Naive thymus-derived CD4-positive, alpha-beta T cell (primary cell): ENCODE data around the gene FILIP1L. TPM values are rescaled to one million over a fixed set of nuclear protein-coding genes. Genes with fewer than 3 reads are reported as not detected.
A peak's percentile ranks its signal among the peaks of the same experiment; 100 is the strongest.

ENCODE experiments used
- ATAC-seq: fragments of 150-1000 bp; cut with Tn5 transposase; 2 replicates; pipeline ENCODE4 v1.10.0; 2021; ENCODE audit warnings: mild to moderate bottlenecking, moderate library complexity
- CTCF ChIA-PET: fragments of 350-600 bp; sonication (Branson Sonifier 250); formaldehyde crosslinking; loops from one replicate; lab custom pipeline; 2021; ENCODE audit warnings: antibody characterized with exemption; lab: Charles Lee
- POLR2A ChIA-PET: fragments of 350-600 bp; sonication (Branson Sonifier 250); formaldehyde crosslinking; loops from one replicate; lab custom pipeline; 2021; ENCODE audit warnings: antibody characterized with exemption, inconsistent platforms; lab: Charles Lee
- DNase-seq, 9 donors: peaks; one replicate each; pipeline versions ENCODE4 v3.0.0 to v3.0.0-alpha.2; 2020 to 2022; ENCODE audit warnings: mixed read lengths in 1 of 9
- H3K27ac ChIP-seq: one replicate; pipeline ENCODE4 v1.7.0; 2013; ENCODE audit warnings: mild to moderate bottlenecking, low read depth, low read length, moderate library complexity
- H3K27me3 ChIP-seq, 2 donors: one replicate each; pipeline ENCODE4 v1.7.0; 2013; ENCODE audit warnings: low read length in 2 of 2, mild to moderate bottlenecking in 2 of 2, moderate library complexity in 2 of 2; ENCODE audit not compliant: control insufficient read depth in 2 of 2, insufficient read depth in 2 of 2
- H3K36me3 ChIP-seq, 3 experiments: 1 replicate in 2 of 3; 2 replicates in 1 of 3; pipeline ENCODE4 v1.7.0; 2013; ENCODE audit warnings: low read length in 3 of 3, mild to moderate bottlenecking in 3 of 3, moderate library complexity in 1 of 3; ENCODE audit not compliant: insufficient read depth in 3 of 3, control insufficient read depth in 2 of 3
- H3K4me1 ChIP-seq, 2 donors: one replicate each; pipeline ENCODE4 v1.7.0; 2013; ENCODE audit warnings: low read length in 2 of 2, mild to moderate bottlenecking in 2 of 2, moderate library complexity in 1 of 2; ENCODE audit not compliant: control insufficient read depth in 2 of 2, insufficient read depth in 2 of 2
- H3K4me3 ChIP-seq: 2 replicates; pipeline ENCODE4 v1.7.0; 2013; ENCODE audit warnings: mild to moderate bottlenecking, low read length
- H3K9me3 ChIP-seq, 3 experiments: 1 replicate in 2 of 3; 2 replicates in 1 of 3; pipeline ENCODE4 v1.7.0; 2013; ENCODE audit warnings: low read length in 3 of 3; ENCODE audit not compliant: control insufficient read depth in 2 of 3
- H3K27ac Mint-ChIP-seq, 9 donors: one replicate each; pipeline ENCODE4 v1.8.0; 2020 to 2022; ENCODE audit warnings: mixed read lengths in 9 of 9, mild to moderate bottlenecking in 8 of 9, moderate library complexity in 5 of 9, inconsistent platforms in 2 of 9
- H3K27me3 Mint-ChIP-seq, 5 donors: one replicate each; pipeline ENCODE4 v1.8.0; 2021 to 2022; ENCODE audit warnings: mixed read lengths in 5 of 5, mild to moderate bottlenecking in 1 of 5
- H3K36me3 Mint-ChIP-seq, 5 donors: one replicate each; pipeline ENCODE4 v1.8.0; 2020 to 2022; ENCODE audit warnings: mixed read lengths in 5 of 5, mild to moderate bottlenecking in 3 of 5, inconsistent platforms in 1 of 5
- H3K4me1 Mint-ChIP-seq, 7 donors: one replicate each; pipeline ENCODE4 v1.8.0; 2020 to 2022; ENCODE audit warnings: mixed read lengths in 7 of 7, mild to moderate bottlenecking in 3 of 7, inconsistent platforms in 1 of 7
- H3K4me3 Mint-ChIP-seq, 10 donors: one replicate each; pipeline ENCODE4 v1.8.0; 2020 to 2022; ENCODE audit warnings: mild to moderate bottlenecking in 10 of 10, mixed read lengths in 10 of 10, moderate library complexity in 6 of 10, inconsistent platforms in 2 of 10
- H3K9me3 Mint-ChIP-seq, 11 donors: one replicate each; pipeline ENCODE4 v1.8.0; 2020 to 2022; ENCODE audit warnings: mixed read lengths in 11 of 11, mild to moderate bottlenecking in 4 of 11, inconsistent platforms in 1 of 11, moderate library complexity in 1 of 11
- intact Hi-C, 2 donors: fragments of 100-400 bp; cut with micrococcal nuclease; formaldehyde crosslinking; loops; one replicate each; pipeline ENCODE4 v1.15.1; 2023
- polyA plus RNA-seq, 2 donors: library from polyadenylated mRNA; unstranded; fragments of 300-500 nt; fragmentation: Illumina TruSeq; gene quantifications; one replicate each; pipeline ENCODE4 v1.2.3, GENCODE V29; 2021
- total RNA-seq, 6 experiments: library from RNA in 5 of 6; stranded (reverse) in 5 of 6; gene quantifications; 1 replicate in 5 of 6; 2 replicates in 1 of 6; pipeline ENCODE4 v1.2.3 and lab custom pipeline; 2021 to 2026

Gene FILIP1L
- total and polyA plus RNA-seq, 7 experiments from 2014 or later: 0.13 to 6.7 (median 0.39) TPM; not detected in 2

DNA sequence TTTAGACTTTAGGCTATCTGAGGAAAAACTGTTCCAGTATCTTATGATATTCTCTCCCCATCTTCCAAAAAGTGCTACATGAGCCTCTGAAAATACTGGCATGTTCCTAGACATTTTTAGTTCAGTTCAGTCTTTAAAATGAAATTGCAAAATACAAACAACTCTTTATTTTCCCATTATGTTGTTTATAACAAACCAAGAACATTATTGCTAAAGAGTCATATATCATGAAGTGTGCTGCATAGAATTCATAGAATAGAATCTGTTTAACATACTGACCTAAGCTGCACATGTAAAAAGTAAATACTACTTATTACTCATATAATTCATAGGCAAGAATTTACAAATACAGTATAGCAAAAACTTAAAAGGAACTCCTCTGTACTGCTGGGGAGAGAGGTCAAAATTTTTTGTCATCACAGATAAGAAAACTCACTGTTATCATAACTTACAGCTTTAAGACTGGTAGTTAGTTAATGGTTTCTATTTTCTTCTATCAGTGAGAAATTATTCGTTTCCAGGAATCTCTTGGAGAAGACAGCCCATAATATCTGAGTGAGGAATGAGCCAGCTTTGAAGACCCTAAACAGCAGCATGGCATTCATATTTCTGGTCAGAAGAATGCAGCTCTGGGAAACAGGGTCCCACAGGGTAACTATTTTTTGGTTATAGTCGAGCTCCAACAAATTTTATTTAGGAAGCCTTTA lies 32.2 kb downstream of the FILIP1L start:
- intact Hi-C loops: no loop called here
- Mint-ChIP-seq H3K4me3 (no peak overlapping the region), H3K27me3 (peaks cover 0 to 3% (median 0%) of the 10 kb centered on the region in 5 donors), H3K36me3 (peaks cover 3 to 23% (median 8%) of the 10 kb centered on the region in 5 donors), H3K9me3 (peaks cover 0 to 1% (median 0%) of the 10 kb centered on the region in 11 donors), H3K4me1 (peaks cover 0 to 29% (median 0%) of the 10 kb centered on the region in 7 donors), H3K27ac (no peak overlapping the region)
- no peaks in the 10 kb centered on the region for H3K27me3 ChIP-seq
- no peaks in the 10 kb centered on the region for H3K36me3 ChIP-seq
- CTCF ChIA-PET: no interaction called here
- no peak for ATAC-seq
- DNase-seq: no peak
- no peaks in the 10 kb centered on the region for H3K9me3 ChIP-seq
- H3K4me3 ChIP-seq: no peak overlapping the region
- no peaks in the 10 kb centered on the region for H3K4me1 ChIP-seq
- no peak overlapping the region for H3K27ac ChIP-seq
- POLR2A ChIA-PET: no interaction called here

GRCh38 chr3:100081311-100081710 lies 33.0 kb downstream of the FILIP1L start:
- H3K4me3 Mint-ChIP-seq: no peak overlapping the region
- peaks cover 3 to 30% (median 5%) of the 10 kb centered on the region in 7 donors for H3K4me1 Mint-ChIP-seq
- no peak overlapping the region for H3K27ac Mint-ChIP-seq
- POLR2A ChIA-PET: no interaction called here
- Histone ChIP-seq H3K9me3 (no peaks in the 10 kb centered on the region), H3K27me3 (no peaks in the 10 kb centered on the region), H3K4me3 (no peak overlapping the region), H3K27ac (no peak overlapping the region), H3K36me3 (no peaks in the 10 kb centered on the region), H3K4me1 (peaks cover 0 to under 1% of the 10 kb centered on the region in 2 donors)
- peaks cover 0 to 1% (median 0%) of the 10 kb centered on the region in 11 donors for H3K9me3 Mint-ChIP-seq
- H3K27me3 Mint-ChIP-seq: no peaks in the 10 kb centered on the region
- no peak for DNase-seq
- CTCF ChIA-PET: no interaction called here
- intact Hi-C loops: no loop called here
- peaks cover 4 to 24% (median 8%) of the 10 kb centered on the region in 5 donors for H3K36me3 Mint-ChIP-seq
- ATAC-seq: no peak

- ChIA-PET POLR2A (no interaction called here), CTCF (interaction anchor here (1.0 kb wide), 1 partner anchor 12 kb away, joined by 4 read pairs; no protein-coding TSS in a partner anchor)
- H3K27me3 ChIP-seq: no peaks in the 10 kb centered on the region
- no peak overlapping the region for H3K4me3 ChIP-seq
- no peaks in the 10 kb centered on the region for H3K27me3 Mint-ChIP-seq
- H3K9me3 Mint-ChIP-seq: peaks cover 0 to 1% (median 0%) of the 10 kb centered on the region in 11 donors
- no peak for ATAC-seq
- H3K4me1 ChIP-seq: peaks cover 0 to 5% of the 10 kb centered on the region in 2 donors
- no peaks in the 10 kb centered on the region for H3K36me3 ChIP-seq
- intact Hi-C loops: no loop called here
- H3K4me1 Mint-ChIP-seq: peaks cover 7 to 37% (median 12%) of the 10 kb centered on the region in 7 donors
- H3K36me3 Mint-ChIP-seq: peaks cover 4 to 25% (median 8%) of the 10 kb centered on the region in 5 donors
- no peak overlapping the region for H3K4me3 Mint-ChIP-seq
- H3K9me3 ChIP-seq: no peaks in the 10 kb centered on the region
- no peak overlapping the region for H3K27ac ChIP-seq
- DNase-seq: no peak
- no peak overlapping the region for H3K27ac Mint-ChIP-seq
Measured at GRCh38 chr3:100080573-100080972, 33.7 kb downstream of the FILIP1L start.

- peaks cover 0 to 1% (median 0%) of the 10 kb centered on the region in 11 donors for H3K9me3 Mint-ChIP-seq
- H3K36me3 ChIP-seq: no peaks in the 10 kb centered on the region
- no peaks in the 10 kb centered on the region for H3K27me3 ChIP-seq
- ATAC-seq (no peak), DNase-seq (no peak)
- no peak overlapping the region for H3K27ac ChIP-seq
- POLR2A ChIA-PET: no interaction called here
- peaks cover 8 to 40% (median 21%) of the 10 kb centered on the region in 7 donors for H3K4me1 Mint-ChIP-seq
- no peak overlapping the region for H3K4me3 Mint-ChIP-seq
- H3K36me3 Mint-ChIP-seq: peaks cover 4 to 25% (median 8%) of the 10 kb centered on the region in 5 donors
- peaks cover 2 to 10% of the 10 kb centered on the region in 2 donors for H3K4me1 ChIP-seq
- intact Hi-C loops: no loop called here
- CTCF ChIA-PET: no interaction called here
- no peak overlapping the region for H3K27ac Mint-ChIP-seq
- H3K27me3 Mint-ChIP-seq: no peaks in the 10 kb centered on the region
- H3K4me3 ChIP-seq: no peak overlapping the region
- H3K9me3 ChIP-seq: no peaks in the 10 kb centered on the region
Measured at GRCh38 chr3:100079328-100079727, 35.0 kb downstream of the FILIP1L start.

- ChIA-PET POLR2A (no interaction called here), CTCF (interaction anchor here (1.1 kb wide), 1 partner anchor 177 kb away, joined by 3 read pairs; no protein-coding TSS in a partner anchor)
- Histone ChIP-seq H3K9me3 (no peaks in the 10 kb centered on the region), H3K4me3 (no peak overlapping the region), H3K27me3 (no peaks in the 10 kb centered on the region), H3K36me3 (no peaks in the 10 kb centered on the region), H3K4me1 (peaks cover 16 to 31% of the 10 kb centered on the region in 2 donors), H3K27ac (no peak overlapping the region)
- Mint-ChIP-seq H3K27me3 (no peaks in the 10 kb centered on the region), H3K27ac (peak overlapping the region in 4 of 9 donors; percentile 43 to 71 (median 58)), H3K36me3 (peaks cover 0 to 33% (median 4%) of the 10 kb centered on the region in 5 donors), H3K9me3 (peaks cover 0 to 6% (median 0%) of the 10 kb centered on the region in 11 donors), H3K4me3 (peak overlapping the region in 2 of 10 donors; percentile 8 to 11), H3K4me1 (peaks cover 30 to 48% (median 45%) of the 10 kb centered on the region in 7 donors)
- intact Hi-C loops: no loop called here
- ATAC-seq (no peak), DNase-seq (no peak)
Measured at GRCh38 chr3:100076731-100077529, 37.4 kb downstream of the FILIP1L start.

DNA sequence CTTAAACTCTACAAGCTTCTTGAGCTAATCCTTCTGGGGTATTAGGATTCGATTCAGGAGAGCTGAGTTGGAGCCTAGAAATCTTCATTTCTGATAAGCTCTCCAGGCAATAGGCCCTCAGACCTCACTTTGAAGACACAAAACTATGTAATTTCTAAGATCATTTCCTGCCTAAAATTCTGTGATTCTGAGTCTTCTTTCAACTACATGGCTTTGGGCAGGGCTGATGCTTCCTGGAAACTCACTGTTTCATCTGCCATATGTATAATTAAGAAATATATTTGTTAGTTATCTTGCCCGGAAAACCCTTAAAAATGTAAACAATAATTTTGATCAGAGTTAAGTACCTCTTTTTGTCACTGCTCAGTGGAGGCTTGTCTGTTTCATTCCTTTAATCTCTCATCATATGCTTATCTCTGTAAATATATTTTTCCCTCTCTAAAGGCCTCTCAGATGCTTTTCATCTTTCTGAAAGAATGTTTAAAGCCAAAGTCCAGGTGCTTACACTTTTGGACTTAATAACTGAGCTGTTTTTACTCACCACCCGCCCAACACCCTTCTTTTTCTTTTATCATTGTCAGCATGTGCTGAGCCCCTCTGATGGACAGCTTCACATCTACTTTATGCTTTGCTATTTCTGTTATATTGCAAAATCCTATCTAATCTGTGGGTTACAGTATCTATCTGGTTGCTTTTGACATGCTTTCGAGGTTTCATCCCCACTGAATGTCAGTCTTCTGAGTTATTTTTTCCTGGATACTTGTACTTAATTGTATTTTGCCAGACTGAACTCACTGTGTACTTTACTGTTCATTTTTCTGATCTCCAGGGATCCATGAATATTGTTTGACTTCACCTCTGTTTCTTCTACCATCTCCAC lies 38.2 kb downstream of the FILIP1L start:
- Histone ChIP-seq H3K36me3 (no peaks in the 10 kb centered on the region), H3K4me3 (no peak overlapping the region), H3K9me3 (no peaks in the 10 kb centered on the region), H3K4me1 (peaks cover 16 to 31% of the 10 kb centered on the region in 2 donors), H3K27me3 (no peaks in the 10 kb centered on the region), H3K27ac (no peak overlapping the region)
- DNase-seq: peak in 1 of 9 donors; percentile 16
- ChIA-PET CTCF (interaction anchor here (1.1 kb wide), 1 partner anchor 178 kb away, joined by 3 read pairs; no protein-coding TSS in a partner anchor), POLR2A (no interaction called here)
- no peaks in the 10 kb centered on the region for H3K27me3 Mint-ChIP-seq
- H3K9me3 Mint-ChIP-seq: peaks cover 0 to 12% (median 0%) of the 10 kb centered on the region in 11 donors
- intact Hi-C loops: no loop called here
- H3K27ac Mint-ChIP-seq: peak overlapping the region in 6 of 9 donors; percentile 5 to 71 (median 48)
- H3K36me3 Mint-ChIP-seq: peaks cover 0 to 38% (median 4%) of the 10 kb centered on the region in 5 donors
- peak overlapping the region in 6 of 10 donors; percentile 2 to 61 (median 21) for H3K4me3 Mint-ChIP-seq
- peaks cover 30 to 56% (median 49%) of the 10 kb centered on the region in 7 donors for H3K4me1 Mint-ChIP-seq
- ATAC-seq: peak; percentile 16
